ENCODE data around the gene TNFRSF8. TPM values are rescaled to one million over a fixed set of nuclear protein-coding genes. Genes with fewer than 3 reads are reported as not detected.

The TNFRSF8 gene
- total and polyA plus RNA-seq, 9 of the 15 experiments (the other 6 are each of a cell fraction or from before 2014, with no cell fraction given) = 3.5 to 38.4 (median 17.1) TPM

DNA sequence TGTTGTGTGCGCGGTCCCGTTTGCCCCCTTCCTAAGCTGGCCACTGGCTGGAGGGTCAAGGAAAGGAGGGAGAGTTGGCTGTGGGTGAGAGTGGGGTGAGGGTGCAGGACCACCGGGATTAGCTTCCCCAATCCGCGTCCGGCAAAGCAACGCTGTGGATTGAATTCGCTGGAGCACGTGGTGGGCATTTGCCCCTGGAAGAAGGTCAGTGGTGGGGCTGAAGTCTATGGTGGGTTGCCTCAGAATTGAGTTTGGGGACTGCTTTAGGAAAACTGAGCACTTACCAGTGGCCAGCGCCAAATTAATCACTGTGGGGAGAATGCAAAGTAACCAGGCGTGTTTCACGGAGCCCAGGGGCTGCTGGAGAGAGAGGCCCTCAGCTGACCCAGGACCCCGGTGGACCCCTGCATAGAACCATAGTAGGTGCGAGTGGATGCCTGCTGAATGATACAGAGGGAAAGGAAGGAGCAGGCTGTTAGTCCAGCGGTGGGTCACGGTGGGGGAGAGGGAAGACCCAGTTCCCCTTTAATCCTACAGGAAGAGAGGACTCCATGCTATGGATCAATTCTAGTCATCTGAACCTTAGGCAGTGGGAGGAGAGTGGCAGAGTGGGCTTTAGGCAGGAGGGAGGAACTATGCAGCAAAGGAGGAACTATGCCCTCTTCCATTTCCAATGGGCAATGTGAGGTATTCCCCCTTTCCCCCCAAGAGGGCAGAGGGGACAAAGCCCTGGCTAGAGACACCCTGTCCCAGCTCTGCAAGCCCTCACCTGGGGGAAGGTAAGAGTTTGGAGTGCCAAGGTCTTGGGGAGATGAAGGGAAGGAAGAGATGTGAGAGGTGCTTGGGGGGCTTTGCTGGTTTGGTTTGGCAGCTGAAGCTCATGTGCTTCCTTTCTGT is 1.2 kb downstream of the TNFRSF8 start (continued):
- TF ChIP-seq, protein P1, sequence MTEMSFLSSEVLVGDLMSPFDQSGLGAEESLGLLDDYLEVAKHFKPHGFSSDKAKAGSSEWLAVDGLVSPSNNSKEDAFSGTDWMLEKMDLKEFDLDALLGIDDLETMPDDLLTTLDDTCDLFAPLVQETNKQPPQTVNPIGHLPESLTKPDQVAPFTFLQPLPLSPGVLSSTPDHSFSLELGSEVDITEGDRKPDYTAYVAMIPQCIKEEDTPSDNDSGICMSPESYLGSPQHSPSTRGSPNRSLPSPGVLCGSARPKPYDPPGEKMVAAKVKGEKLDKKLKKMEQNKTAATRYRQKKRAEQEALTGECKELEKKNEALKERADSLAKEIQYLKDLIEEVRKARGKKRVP (CRISPR knock-in tag; IDR thresholded peaks at IDR 0.05) = no peak
- TF ChIP-seq, protein P2, sequence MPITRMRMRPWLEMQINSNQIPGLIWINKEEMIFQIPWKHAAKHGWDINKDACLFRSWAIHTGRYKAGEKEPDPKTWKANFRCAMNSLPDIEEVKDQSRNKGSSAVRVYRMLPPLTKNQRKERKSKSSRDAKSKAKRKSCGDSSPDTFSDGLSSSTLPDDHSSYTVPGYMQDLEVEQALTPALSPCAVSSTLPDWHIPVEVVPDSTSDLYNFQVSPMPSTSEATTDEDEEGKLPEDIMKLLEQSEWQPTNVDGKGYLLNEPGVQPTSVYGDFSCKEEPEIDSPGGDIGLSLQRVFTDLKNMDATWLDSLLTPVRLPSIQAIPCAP (CRISPR knock-in tag; IDR thresholded peaks at IDR 0.05; ENCODE audit: borderline replicate concordance) = no peak
- TF ChIP-seq, protein P3, sequence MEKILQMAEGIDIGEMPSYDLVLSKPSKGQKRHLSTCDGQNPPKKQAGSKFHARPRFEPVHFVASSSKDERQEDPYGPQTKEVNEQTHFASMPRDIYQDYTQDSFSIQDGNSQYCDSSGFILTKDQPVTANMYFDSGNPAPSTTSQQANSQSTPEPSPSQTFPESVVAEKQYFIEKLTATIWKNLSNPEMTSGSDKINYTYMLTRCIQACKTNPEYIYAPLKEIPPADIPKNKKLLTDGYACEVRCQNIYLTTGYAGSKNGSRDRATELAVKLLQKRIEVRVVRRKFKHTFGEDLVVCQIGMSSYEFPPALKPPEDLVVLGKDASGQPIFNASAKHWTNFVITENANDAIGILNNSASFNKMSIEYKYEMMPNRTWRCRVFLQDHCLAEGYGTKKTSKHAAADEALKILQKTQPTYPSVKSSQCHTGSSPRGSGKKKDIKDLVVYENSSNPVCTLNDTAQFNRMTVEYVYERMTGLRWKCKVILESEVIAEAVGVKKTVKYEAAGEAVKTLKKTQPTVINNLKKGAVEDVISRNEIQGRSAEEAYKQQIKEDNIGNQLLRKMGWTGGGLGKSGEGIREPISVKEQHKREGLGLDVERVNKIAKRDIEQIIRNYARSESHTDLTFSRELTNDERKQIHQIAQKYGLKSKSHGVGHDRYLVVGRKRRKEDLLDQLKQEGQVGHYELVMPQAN (IDR thresholded peaks at IDR 0.05; ENCODE audit: borderline replicate concordance) = no peak
- peak in 1 of 2 experiments; percentile 15; a peak in 1 of 4 replicates for TF ChIP-seq HDAC1 (IDR thresholded peaks at IDR 0.05)
- TF ChIP-seq ZNF780A (CRISPR knock-in tag; IDR thresholded peaks at IDR 0.05) = no peak
- TF ChIP-seq SLC30A9 (CRISPR knock-in tag; IDR thresholded peaks at IDR 0.05) = no peak
- TF ChIP-seq RHOXF2B (CRISPR knock-in tag; conservative IDR thresholded peaks at IDR 0.05) = no peak
- TF ChIP-seq MCM7 (IDR thresholded peaks at IDR 0.05) = no peak
- TF ChIP-seq MEF2D (tag; conservative IDR thresholded peaks at IDR 0.05; ENCODE audit: low read depth) = no peak
- TF ChIP-seq ZNF668 (CRISPR knock-in tag; IDR thresholded peaks at IDR 0.05) = no peak
- no peak for TF ChIP-seq ZNF217 (CRISPR knock-in tag; IDR thresholded peaks at IDR 0.05)
- 0 out of 2 replicates have a peak, but pooled peaks have one; percentile 33 for TF ChIP-seq ZNF57 (CRISPR knock-in tag; IDR thresholded peaks at IDR 0.05)
- TF ChIP-seq, protein P4, sequence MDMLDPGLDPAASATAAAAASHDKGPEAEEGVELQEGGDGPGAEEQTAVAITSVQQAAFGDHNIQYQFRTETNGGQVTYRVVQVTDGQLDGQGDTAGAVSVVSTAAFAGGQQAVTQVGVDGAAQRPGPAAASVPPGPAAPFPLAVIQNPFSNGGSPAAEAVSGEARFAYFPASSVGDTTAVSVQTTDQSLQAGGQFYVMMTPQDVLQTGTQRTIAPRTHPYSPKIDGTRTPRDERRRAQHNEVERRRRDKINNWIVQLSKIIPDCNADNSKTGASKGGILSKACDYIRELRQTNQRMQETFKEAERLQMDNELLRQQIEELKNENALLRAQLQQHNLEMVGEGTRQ (CRISPR knock-in tag; IDR thresholded peaks at IDR 0.05) = no peak
- TF ChIP-seq, protein P5, sequence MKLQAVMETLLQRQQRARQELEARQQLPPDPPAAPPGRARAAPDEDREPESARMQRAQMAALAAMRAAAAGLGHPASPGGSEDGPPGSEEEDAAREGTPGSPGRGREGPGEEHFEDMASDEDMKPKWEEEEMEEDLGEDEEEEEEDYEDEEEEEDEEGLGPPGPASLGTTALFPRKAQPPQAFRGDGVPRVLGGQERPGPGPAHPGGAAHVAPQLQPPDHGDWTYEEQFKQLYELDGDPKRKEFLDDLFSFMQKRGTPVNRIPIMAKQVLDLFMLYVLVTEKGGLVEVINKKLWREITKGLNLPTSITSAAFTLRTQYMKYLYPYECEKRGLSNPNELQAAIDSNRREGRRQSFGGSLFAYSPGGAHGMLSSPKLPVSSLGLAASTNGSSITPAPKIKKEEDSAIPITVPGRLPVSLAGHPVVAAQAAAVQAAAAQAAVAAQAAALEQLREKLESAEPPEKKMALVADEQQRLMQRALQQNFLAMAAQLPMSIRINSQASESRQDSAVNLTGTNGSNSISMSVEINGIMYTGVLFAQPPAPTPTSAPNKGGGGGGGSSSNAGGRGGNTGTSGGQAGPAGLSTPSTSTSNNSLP (IDR thresholded peaks at IDR 0.05; ENCODE audit: borderline replicate concordance, low read depth, low read length) = no peak
- TF ChIP-seq EP400 (IDR thresholded peaks at IDR 0.05) = no peak
- TF ChIP-seq, protein P6, sequence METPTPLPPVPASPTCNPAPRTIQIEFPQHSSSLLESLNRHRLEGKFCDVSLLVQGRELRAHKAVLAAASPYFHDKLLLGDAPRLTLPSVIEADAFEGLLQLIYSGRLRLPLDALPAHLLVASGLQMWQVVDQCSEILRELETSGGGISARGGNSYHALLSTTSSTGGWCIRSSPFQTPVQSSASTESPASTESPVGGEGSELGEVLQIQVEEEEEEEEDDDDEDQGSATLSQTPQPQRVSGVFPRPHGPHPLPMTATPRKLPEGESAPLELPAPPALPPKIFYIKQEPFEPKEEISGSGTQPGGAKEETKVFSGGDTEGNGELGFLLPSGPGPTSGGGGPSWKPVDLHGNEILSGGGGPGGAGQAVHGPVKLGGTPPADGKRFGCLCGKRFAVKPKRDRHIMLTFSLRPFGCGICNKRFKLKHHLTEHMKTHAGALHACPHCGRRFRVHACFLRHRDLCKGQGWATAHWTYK (CRISPR knock-in tag; IDR thresholded peaks at IDR 0.05) = no peak
- no peak for TF ChIP-seq ZNF224 (CRISPR knock-in tag; IDR thresholded peaks at IDR 0.05)
- TF ChIP-seq, protein P7, sequence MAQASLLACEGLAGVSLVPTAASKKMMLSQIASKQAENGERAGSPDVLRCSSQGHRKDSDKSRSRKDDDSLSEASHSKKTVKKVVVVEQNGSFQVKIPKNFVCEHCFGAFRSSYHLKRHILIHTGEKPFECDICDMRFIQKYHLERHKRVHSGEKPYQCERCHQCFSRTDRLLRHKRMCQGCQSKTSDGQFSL (CRISPR knock-in tag; IDR thresholded peaks at IDR 0.05) = peak; percentile 13; the same call in 1 of the 2 replicates
- TF ChIP-seq, protein P7 (tag; IDR thresholded peaks at IDR 0.05) = no peak
